Caco-2 (cell line): ENCODE results near the gene MOB1B. TPM values are rescaled to one million over a fixed set of nuclear protein-coding genes. Genes with fewer than 3 reads are reported as not detected.

Experiments used
- BruUV-seq: library from RNA; stranded (reverse); fragments of 400-500 nt; replicated peaks from 2 replicates; lab custom pipeline; 2021; lab: Mats Ljungman, UMichigan
- CTCF ChIA-PET: fragments of 300-600 bp; sonication (Branson Sonifier 250); formaldehyde crosslinking; loops from one replicate; lab custom pipeline; 2022; ENCODE audit warnings: antibody characterized with exemption; lab: Charles Lee
- POLR2A ChIA-PET: fragments of 300-600 bp; sonication (Branson Sonifier 250); formaldehyde crosslinking; loops from one replicate; lab custom pipeline; 2022; ENCODE audit warnings: antibody characterized with exemption; lab: Charles Lee
- DNase-seq, 2 experiments: peaks; one replicate each; pipeline versions ENCODE4 v3.0.0 to v3.0.0-alpha.2; 2020 to 2022
- H3K27me3 ChIP-seq: replicated peaks from 2 replicates; pipeline ENCODE4 v1.6.0; 2011; ENCODE audit warnings: low read length; ENCODE audit not compliant: control insufficient read depth, insufficient read depth
- H3K36me3 ChIP-seq: 2 replicates; pipeline ENCODE4 v1.5.1; 2011; ENCODE audit warnings: low read length; ENCODE audit not compliant: control insufficient read depth, insufficient read depth
- H3K4me1 ChIP-seq: fragments of 250-450 bp; sonication (Bioruptor Pico); 2 replicates; pipeline ENCODE4 v1.5.1; 2020; ENCODE audit warnings: mild to moderate bottlenecking
- H3K4me3 ChIP-seq: 2 replicates; pipeline ENCODE4 v1.5.1; 2011; ENCODE audit warnings: low read depth, mild to moderate bottlenecking, control low read depth, low read length
- H3K9me3 ChIP-seq: fragments of 250-450 bp; sonication (Bioruptor Pico); 2 replicates; pipeline ENCODE4 v1.5.1; 2020; ENCODE audit warnings: mild to moderate bottlenecking, moderate library complexity
- H3K27ac Mint-ChIP-seq: one replicate; pipeline ENCODE4 v1.8.0; 2022; ENCODE audit warnings: mixed read lengths; ENCODE audit not compliant: unreplicated experiment
- H3K27me3 Mint-ChIP-seq: one replicate; pipeline ENCODE4 v1.8.0; 2022; ENCODE audit warnings: mixed read lengths; ENCODE audit not compliant: insufficient read depth, unreplicated experiment
- H3K36me3 Mint-ChIP-seq: one replicate; pipeline ENCODE4 v1.8.0; 2022; ENCODE audit warnings: mild to moderate bottlenecking, mixed read lengths; ENCODE audit not compliant: insufficient read depth, unreplicated experiment
- H3K4me1 Mint-ChIP-seq: one replicate; pipeline ENCODE4 v1.8.0; 2022; ENCODE audit warnings: low read depth, mixed read lengths; ENCODE audit not compliant: unreplicated experiment
- H3K4me3 Mint-ChIP-seq: one replicate; pipeline ENCODE4 v1.8.0; 2022; ENCODE audit warnings: mild to moderate bottlenecking, moderate library complexity, mixed read lengths; ENCODE audit not compliant: unreplicated experiment
- H3K9me3 Mint-ChIP-seq: one replicate; pipeline ENCODE4 v1.8.0; 2022; ENCODE audit warnings: mixed read lengths; ENCODE audit not compliant: unreplicated experiment
- CTCF ChIP-seq, 2 experiments: fragments of 200-600 bp in 1 of 2; IDR thresholded peaks; 1 replicate in 1 of 2; 2 replicates in 1 of 2; pipeline versions ENCODE4 v1.5.1 to v1.8.0; 2011 to 2022; ENCODE audit warnings: antibody characterized with exemption in 1 of 2, control low read depth in 1 of 2, inconsistent platforms in 1 of 2, low read depth in 1 of 2, low read length in 1 of 2, mild to moderate bottlenecking in 1 of 2, moderate library complexity in 1 of 2; ENCODE audit not compliant: insufficient read depth in 1 of 2, severe bottlenecking in 1 of 2, unreplicated experiment in 1 of 2
- intact Hi-C: fragments of 100-400 bp; cut with micrococcal nuclease; formaldehyde crosslinking; loops from one replicate; pipeline ENCODE4 v1.10.0; 2022; ENCODE audit not compliant: unreplicated experiment
- total RNA-seq: library from RNA; stranded (reverse); gene quantifications from 2 replicates; pipeline ENCODE4 v1.2.3, GENCODE V29; 2022

The MOB1B gene
- total RNA-seq, 1 experiment from 2014 or later: 23.6 TPM

GRCh38 chr4:70940134-70940533 is 38.0 kb downstream of the MOB1B start:
- ChIA-PET CTCF (interaction anchor here (0.7 to 0.9 kb wide), 2 partner anchors 39 to 50 kb away, joined by 3 to 6 read pairs; no protein-coding TSS in a partner anchor), POLR2A (interaction anchor here (0.6 kb wide), 1 partner anchor 31 kb away, joined by 3 read pairs; no protein-coding TSS in a partner anchor)
- H3K9me3 ChIP-seq: no peaks in the 10 kb centered on the region
- Mint-ChIP-seq H3K4me3 (no peak overlapping the region), H3K27me3 (no peaks in the 10 kb centered on the region), H3K27ac (no peak overlapping the region), H3K36me3 (peaks cover 6% of the 10 kb centered on the region), H3K4me1 (no peaks in the 10 kb centered on the region), H3K9me3 (no peaks in the 10 kb centered on the region)
- no peaks in the 10 kb centered on the region for H3K27me3 ChIP-seq
- no peak for TF ChIP-seq CTCF (IDR thresholded peaks at IDR 0.05; ENCODE audit: insufficient read depth in 1 of 2, low read depth in 1 of 2, low read length in 1 of 2, severe bottlenecking in 1 of 2, unreplicated experiment in 1 of 2)
- H3K4me3 ChIP-seq: no peak overlapping the region
- no peaks in the 10 kb centered on the region for H3K4me1 ChIP-seq
- no peaks in the 10 kb centered on the region; the same call in 1 of the 2 replicates for H3K36me3 ChIP-seq
- DNase-seq: no peak
- no TSS peak for BruUV-seq
- intact Hi-C loops: no loop called here

GRCh38 chr4:70943114-70943513 is 40.9 kb downstream of the MOB1B start:
- ChIA-PET POLR2A (no interaction called here), CTCF (no interaction called here)
- Histone ChIP-seq H3K27me3 (no peaks in the 10 kb centered on the region), H3K4me3 (no peak overlapping the region), H3K4me1 (no peaks in the 10 kb centered on the region), H3K36me3 (no peaks in the 10 kb centered on the region; the same call in 1 of the 2 replicates), H3K9me3 (no peaks in the 10 kb centered on the region)
- no peak for TF ChIP-seq CTCF (IDR thresholded peaks at IDR 0.05; ENCODE audit: insufficient read depth in 1 of 2, low read depth in 1 of 2, low read length in 1 of 2, severe bottlenecking in 1 of 2, unreplicated experiment in 1 of 2)
- H3K36me3 Mint-ChIP-seq: peaks cover 6% of the 10 kb centered on the region
- H3K27me3 Mint-ChIP-seq: no peaks in the 10 kb centered on the region
- intact Hi-C loops: no loop called here
- no peaks in the 10 kb centered on the region for H3K4me1 Mint-ChIP-seq
- H3K27ac Mint-ChIP-seq: no peak overlapping the region
- no peak for DNase-seq
- no peak overlapping the region for H3K4me3 Mint-ChIP-seq
- no peaks in the 10 kb centered on the region for H3K9me3 Mint-ChIP-seq
- BruUV-seq: no TSS peak

- CTCF ChIA-PET: interaction anchor here (0.5 to 2.0 kb wide), 2 partner anchors 43 to 205 kb away, joined by 3 to 5 read pairs; partner anchors contain the start of gene MOB1B
Observed at GRCh38 chr4:70945046-70945445, 42.9 kb downstream of the MOB1B start.

More at GRCh38 chr4:70945046-70945445, 42.9 kb downstream of the MOB1B start:
- Mint-ChIP-seq H3K27me3 (no peaks in the 10 kb centered on the region), H3K36me3 (peaks cover 1% of the 10 kb centered on the region), H3K4me1 (no peaks in the 10 kb centered on the region), H3K9me3 (no peaks in the 10 kb centered on the region), H3K27ac (no peak overlapping the region), H3K4me3 (no peak overlapping the region)
- BruUV-seq: no TSS peak
- POLR2A ChIA-PET: no interaction called here
- intact Hi-C loops: no loop called here
- Histone ChIP-seq H3K36me3 (no peaks in the 10 kb centered on the region; the same call in 1 of the 2 replicates), H3K4me3 (no peak overlapping the region), H3K9me3 (no peaks in the 10 kb centered on the region), H3K4me1 (no peaks in the 10 kb centered on the region), H3K27me3 (no peaks in the 10 kb centered on the region)
- TF ChIP-seq CTCF (IDR thresholded peaks at IDR 0.05; ENCODE audit: insufficient read depth in 1 of 2, low read depth in 1 of 2, low read length in 1 of 2, severe bottlenecking in 1 of 2, unreplicated experiment in 1 of 2): no peak
- no peak for DNase-seq
